Stomach (tissue), 4 donors: ENCODE data around the gene SYNPO2.

ENCODE experiments used
- CTCF ChIP-seq, 7 experiments: fragments of 450-650 bp in 4 of 7; fragments of 200-600 bp in 3 of 7; sonication (generic) in 3 of 7; IDR thresholded peaks; one replicate each; pipeline ENCODE4 v1.5.1; 2016 to 2019; ENCODE audit warnings: antibody characterized with exemption in 7 of 7, control low read depth in 2 of 7, mild to moderate bottlenecking in 1 of 7
- EP300 ChIP-seq: sonication (generic); formaldehyde crosslinking; IDR thresholded peaks from one replicate; pipeline ENCODE4 v1.6.1; 2017; ENCODE audit warnings: antibody characterized with exemption
- POLR2AphosphoS5 ChIP-seq, 3 donors: sonication (generic); formaldehyde crosslinking; IDR thresholded peaks; one replicate each; pipeline ENCODE4 v1.6.1; 2016; ENCODE audit warnings: antibody characterized with exemption in 3 of 3

- no peak for TF ChIP-seq CTCF (IDR thresholded peaks at IDR 0.05)
- no peak for TF ChIP-seq POLR2AphosphoS5 (IDR thresholded peaks at IDR 0.05)
- TF ChIP-seq EP300: no peak
Measured at GRCh38 chr4:119105605-119106004, 217.0 kb downstream of the SYNPO2 start.
